NCI-H187 (cell line): ENCODE data around the gene FAM98C.
"Not testable (repeated sequence)": the region's sequence is repeated elsewhere in the genome, so short reads cannot be mapped to it uniquely, and the experiment has no call there.

Experiments
- DNase-seq, 2 experiments: peaks; one replicate each; lab custom pipeline; 2025; lab: John Stamatoyannopoulos, UW

The FAM98C gene

DNA sequence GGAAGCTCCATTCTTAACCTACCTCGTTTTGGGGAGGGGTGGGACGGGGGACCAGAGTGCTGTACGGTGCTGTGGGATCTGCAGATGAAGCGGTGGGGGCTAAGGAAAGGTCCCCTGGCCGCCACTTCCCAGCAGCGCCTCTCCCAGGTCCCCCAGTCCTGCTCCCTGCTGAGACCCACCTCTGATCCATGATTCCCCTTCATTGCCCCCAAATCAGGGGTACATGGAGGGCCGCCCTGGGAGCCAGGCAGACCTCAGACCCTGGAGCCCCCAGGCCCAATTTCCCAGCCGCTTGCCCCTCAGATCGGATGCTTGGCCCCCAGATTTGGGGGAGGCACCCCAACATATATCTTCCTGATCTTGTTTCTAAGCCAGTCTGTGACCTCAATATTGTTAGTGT lies 3.8 kb upstream of the FAM98C start:
- DNase-seq = no peak

DNA sequence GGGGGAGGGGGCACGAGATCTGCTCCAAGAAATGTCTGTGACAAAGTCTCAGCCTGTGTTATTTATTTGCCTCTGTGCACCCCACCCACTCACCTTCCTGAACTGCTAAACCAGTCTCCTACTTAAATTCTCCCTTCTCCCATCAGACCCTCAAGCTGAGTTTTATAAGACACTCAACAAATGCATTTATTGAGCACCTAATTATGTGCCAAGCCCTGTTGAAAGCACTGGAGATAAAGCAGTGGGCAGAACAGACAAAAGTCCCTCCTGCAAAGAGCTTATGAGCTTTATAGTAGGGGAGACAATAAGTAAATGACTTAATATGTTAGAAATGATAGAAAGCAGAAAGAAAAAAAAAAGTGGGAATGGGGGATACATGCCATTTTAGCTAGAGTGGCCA lies 3.4 kb upstream of the FAM98C start:
- DNase-seq = no peak

DNA sequence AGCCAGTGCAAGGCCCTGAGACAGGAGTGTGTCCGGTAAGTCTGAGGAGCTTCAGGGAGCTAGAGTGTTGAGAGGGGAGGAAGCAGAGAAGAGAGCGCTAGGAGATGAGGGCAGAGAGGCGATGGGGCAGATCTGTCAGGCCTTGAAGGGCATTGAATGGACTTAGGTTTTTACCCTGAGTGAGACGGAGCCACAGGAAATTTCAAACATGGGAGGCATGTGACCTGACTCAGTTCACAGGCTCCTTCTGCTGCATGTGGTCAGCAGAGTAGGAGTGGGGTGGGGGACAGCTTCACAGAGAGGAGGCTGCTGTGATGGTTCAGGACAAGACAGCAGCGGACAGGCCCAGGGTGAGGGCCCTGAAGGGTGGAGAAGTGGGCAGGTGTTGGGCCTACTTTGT lies 2.5 kb upstream of the FAM98C start:
- DNase-seq = no peak

DNA sequence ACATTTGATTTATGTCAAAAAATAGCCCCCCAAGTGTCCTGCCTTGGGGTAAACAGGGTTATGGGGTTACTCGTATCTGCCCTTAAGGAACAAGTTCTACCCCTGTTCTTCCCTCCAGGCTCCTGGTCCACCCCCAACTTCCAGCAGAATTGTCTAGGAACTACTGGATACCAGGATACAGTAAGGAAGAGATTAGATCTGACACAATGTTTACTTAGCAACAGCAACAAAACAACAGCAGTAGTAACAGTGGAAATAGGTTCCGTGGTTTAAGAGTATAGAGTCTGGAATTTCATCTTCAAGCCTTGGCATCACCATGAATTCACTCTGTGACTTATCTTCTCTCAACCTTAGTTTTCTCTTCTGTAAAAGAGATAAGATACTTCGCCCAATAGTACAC lies 1.7 kb upstream of the FAM98C start:
- DNase-seq = no peak

DNA sequence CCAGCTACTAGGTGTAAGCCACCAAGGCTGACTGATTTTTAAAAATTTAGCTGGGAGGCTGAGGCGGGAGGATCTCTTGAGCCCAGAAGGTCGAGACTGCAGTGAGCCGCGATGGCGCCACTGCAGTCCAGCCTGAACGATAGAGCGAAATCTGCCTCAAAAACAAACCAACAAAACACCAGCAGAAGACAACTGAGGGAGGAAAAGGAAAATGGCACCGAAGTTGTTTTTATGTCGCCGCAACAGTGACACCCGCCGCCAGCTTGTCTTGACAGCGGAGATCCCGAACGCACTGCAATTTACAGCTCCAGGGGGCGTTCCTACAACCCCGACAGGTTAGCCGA lies 298 bp upstream of the FAM98C start:
- DNase-seq = no peak

DNA sequence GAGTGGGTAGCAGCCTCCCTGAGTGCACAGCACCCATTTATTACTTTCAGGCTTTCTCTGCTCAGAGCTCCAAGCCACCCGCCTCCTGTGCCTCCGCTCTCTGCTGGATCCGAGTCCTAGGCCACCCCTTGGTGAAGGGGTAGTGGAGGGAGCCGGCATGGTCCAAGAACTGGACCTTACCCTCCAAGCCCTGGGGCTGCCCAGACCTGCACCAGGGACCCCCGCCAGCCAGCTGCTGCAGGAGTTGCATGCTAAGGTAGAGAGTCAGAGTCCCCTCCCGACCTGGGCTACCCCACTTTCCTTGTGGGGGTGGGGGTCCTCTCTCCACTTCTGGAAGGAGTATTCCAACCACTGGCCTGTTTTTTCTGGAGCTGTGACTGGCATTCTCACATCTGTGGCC lies 2.0 kb downstream of the FAM98C start:
- DNase-seq = no peak

DNA sequence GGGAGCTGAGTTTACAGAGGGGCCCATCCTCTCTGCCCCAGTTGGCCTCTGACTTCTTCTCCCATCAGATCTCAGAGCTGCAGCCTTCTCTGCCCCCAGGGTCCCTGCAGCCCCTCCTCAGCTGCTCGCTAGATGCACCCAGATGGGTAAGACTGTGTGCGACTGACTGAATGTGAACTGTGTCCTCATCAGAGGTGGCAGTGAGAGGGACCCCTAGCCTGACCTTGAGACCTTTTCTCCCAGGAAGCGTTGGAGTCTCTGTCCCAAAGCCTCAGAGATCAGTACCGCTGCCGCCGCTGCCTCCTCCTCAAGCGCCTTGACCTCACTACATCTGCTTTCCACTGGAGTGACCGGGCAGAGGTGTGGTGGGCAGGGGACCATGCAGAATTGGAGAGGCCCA lies 2.4 kb downstream of the FAM98C start:
- DNase-seq = no peak

DNA sequence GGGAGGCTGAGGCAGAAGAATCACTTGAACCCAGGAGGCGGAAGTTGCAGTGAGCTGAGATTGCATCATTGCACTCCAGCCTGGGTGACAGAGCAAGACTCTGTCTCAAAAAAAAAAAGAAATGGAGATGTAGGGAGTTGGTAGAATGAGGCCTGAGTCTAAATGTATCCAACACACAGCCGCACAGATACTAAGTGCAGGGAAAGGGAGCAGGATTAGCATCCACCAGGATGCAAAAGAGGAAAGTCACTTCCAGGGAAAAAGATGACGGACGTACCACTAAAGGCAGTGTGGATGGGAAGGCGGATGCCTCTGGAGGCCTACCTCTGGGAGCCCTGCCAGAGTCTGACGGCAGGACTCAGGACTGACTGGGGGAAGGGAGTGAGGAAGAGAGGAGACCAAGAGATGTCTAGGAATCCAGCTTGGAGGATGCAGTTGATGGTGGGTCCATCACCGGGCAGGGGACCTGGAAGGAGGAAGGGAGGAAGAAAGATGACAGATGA lies 6.8 kb downstream of the FAM98C start:
- DNase-seq = no peak

DNA sequence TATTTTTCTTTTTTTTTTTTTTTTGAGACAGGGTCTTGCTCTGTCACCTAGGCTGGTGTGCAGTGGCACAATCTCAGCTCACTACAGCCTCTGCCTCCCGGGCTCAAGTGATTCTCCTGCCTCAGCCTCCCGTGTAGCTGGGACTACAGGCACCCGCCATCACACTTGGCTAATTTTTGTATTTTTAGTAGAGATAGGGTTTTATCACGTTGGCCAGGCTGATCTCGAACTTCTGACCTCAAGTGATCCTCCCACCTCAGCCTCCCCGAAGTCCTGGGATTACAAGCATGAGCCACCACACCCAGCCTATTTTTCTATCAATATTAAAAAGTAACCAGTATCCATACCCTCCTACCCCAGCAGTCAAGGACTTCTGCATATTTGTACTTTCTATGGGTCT lies 7.5 kb downstream of the FAM98C start:
- not testable (repeated sequence) for DNase-seq

DNA sequence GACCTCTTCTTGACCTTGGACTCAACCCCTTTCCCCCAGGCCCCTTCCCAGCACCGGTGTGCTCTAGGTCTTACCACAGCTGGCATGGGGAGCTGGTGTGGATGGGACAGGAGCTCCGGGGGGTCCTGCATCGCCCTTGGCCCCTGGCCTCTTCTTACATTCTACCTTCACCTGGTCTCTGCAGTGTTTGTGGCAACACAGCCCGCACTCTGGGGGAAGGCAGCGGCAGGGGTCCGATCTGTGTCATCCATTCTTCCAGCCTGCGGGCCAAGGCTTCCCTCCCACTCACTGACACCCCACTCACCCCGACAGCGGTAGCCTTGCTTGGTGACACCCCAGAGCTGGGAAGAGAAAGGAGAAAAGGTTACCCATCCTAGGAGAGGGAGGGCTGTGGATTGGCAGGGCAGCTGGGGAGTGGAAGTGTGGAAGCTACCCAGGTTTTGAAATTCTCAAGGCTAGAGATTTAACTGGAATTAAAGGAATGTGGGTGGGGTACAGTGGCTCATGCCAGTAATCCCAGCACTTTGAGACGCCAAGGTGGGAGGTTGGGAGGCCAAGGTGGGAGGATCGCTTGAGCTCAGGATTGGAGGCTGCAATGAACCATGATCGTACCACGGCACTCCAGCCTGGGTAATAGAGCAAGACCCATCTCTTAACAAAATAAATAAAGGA lies 8.3 kb downstream of the FAM98C start:
- no peak for DNase-seq

DNA sequence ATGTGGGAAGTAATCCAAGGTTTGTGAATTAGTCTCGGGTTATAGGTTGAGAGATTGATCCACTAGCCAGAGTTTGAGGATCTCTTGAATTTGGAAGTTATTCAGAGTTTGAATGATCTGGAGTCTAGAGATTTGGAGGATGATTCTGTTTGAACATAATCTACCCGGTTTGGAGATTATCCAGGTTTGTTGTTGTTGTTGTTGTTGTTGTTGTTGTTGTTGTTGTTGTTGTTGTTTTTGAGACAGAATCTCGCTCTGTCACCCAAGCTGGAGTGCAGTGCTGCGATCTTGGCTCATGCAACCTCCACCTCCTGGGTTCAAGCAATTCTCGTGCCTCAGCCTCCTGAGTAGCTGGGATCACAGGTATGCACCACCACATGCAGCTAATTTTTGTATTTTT lies 9.0 kb downstream of the FAM98C start:
- DNase-seq = not testable (repeated sequence)

DNA sequence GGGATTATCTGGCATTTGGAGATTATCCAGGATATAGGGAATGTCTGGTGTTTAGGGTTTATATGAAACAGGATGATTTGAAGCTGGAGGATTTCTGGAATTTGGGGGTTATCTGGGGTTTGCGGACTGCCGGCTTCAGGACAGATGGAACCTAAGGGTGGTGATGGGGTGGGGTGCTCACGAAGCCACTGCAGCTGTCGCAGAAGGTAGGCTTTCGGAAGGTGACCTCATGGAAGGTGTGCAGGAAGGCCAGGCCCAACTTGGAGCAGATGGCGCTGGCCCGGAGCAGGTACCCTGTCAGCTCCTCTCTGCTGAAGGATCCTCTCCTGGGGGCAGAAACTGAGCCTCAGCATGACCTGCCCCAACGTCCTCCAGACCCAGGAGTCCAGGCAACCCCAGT lies 9.6 kb downstream of the FAM98C start:
- DNase-seq = no peak

DNA sequence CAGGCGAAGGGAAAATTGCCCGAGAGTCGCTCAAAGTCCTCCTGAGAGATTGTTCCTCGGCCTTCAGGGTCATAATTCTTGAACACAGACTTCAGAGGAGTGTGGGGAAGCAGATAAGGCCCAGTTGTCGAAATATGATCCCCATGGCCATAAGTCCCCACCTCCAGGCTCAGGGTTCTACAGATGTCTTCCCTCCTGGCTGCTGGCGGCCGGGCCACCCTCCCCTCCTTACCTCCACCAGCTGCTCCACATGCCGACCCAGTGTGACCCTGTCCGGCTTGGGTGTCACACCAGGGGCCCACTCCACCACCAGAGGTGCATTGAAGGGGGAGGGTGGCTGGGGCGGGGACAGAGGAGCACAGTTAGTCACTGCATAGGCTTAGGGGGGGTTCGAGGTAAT lies 10.1 kb downstream of the FAM98C start:
- DNase-seq = no peak

DNA sequence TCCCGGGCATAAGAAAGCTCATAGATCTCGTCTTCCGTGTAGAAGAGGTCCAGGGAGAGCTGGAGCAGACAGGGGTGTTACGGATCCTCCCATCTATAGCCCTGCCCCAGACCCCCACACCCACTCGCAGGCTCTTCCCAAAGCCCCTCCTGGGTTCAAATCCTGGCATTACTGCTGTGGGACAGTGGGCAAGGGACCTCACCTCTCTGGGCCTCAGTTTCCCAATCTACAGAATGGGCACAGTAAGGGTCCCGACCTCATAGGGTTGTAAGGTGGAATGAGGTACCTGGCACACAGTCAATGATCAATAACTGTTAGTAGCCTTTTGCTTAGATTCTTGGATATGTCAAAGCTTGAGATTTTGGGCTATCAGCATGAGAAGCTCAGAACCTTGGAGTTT lies 10.5 kb downstream of the FAM98C start:
- DNase-seq = no peak

DNA sequence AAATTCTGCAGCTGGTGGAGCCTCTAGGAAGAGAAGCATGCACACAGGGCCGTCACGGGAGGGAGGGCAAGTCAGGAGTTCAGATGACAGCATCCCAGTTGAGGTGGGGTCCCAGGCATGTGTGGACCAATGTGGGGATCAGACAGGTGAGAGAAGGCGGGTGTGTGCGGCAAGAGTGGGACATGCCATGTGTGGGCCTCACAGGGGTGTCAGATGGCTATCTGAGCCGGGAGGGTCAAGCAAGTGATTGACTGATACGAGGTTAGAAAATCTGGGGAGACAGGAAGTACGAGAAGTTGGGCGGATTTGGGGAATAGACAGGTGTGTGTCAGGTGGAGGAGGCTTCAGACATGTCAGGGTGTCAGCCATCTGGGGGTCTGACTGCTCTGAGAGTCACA lies 14.3 kb downstream of the FAM98C start:
- no peak for DNase-seq

DNA sequence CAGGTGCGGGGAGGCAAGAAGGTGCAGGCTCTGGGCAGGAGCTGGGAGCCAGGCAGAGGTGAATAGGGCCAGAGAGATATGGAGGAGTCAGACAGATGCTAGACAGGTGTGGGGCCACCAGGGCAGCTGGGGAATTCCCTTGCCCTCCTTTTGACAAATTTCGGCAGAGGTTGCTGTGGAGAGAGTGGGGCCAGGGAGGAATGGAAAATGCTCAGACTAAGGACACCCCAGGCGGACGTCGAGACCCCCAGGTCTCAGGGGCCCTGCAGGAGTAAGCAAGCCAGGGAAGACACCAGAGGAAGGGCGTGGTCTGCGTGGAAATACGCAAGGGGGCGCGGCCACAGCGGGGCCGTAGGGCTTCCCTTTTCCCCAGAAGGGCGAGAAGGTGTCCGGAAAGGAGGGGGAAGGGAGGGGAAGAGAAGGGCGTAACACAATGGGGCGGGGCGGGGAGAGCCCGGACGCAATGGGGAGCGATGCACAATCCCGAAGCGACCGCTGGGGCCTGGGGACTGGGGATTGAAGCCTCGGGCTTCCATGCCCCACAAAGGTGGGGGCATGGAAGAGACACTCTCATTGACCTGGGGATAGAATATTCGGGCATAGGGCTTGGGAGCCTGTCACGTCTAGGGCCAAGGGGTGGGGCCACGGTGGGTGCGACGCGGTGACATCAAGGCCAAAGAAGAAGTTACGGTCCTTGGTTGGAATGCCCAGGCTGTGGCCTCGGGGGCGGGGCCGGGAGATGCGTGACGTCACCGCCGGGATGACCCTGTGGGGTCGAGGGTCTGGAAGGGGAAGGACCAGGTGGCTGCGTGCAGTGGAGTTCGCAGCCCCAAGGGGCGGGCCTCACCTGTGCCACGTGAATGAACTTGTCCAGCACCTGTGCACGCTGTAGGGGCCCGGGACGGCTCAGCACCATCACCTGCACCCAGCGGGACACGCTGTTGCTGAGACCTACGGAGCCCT lies 14.9 kb downstream of the FAM98C start:
- no peak for DNase-seq

DNA sequence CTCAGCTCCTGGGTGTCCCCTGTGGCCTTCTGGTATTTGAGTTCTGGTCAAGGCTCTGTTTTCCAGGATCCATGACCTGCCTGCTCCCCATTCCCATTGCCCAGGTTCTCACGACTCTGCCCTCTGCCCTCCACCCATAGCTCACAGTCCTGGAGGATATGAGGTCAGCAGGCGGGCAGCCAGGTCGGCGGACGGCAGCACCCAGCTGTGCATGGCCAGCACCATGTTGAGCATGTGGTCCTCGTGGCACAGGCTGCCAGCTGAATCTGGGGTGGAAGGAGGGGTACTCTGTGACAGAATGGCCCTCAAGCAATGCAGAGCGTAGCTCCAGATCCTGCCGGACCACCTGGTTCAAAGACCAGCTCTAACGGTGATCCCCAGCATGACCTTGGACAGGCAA lies 18.0 kb downstream of the FAM98C start:
- no peak for DNase-seq

DNA sequence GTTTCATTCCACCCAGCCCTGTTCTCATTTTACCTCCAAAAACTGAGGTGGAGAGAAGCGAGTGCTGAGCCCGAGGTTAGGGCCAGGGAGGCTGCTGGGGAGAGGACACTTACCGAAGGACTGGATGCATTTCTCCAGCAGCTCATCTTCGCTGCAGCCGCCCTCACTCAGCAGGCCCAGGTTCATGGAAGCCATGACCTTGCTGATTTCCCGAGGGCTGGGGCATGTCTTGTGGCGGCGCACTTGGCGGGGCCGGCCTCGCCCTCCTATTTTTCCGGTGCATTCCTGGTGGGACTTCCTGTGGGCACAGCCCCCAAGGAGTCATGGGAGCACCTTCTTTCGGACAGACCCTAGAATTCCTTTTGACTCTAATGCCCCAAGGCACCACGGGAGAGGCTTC lies 19.0 kb downstream of the FAM98C start:
- DNase-seq = no peak

DNA sequence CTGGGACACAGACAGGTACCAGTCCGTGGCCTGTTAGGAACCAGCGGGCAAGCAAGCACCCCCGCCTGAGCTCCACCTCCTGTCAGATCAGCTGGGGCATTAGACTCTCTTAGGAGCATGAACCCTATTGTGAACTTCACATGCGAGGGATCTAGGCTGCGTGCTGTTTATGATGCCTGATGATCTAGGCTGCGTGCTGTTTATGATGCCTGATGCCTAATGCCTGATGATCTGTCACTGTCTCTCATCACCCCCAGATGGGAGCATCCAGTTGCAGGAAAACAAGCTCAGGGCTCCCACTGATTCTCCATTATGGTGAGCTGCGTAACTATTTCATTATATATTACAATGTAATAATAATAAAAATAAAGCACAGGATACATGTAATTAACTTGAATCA lies 19.5 kb downstream of the FAM98C start:
- no peak for DNase-seq

DNA sequence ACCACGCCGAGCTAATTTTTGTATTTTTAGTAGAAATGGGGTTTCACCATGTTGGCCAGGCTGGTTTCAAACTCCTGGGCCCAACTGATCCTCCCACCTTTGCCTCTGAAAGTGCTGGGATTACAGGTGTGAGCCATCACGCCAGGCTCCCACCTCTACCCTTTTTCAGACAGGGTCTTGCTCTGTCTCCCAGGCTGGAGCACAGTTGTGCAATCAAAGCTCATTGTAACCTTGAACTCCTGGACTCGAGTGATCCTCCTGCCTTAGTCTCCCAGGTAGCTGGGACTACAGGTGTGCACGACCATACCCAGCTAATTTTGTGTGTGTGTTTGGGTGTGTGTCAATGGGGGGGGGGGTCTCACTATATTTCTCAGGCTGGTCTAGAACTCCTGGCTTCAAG lies 21.4 kb downstream of the FAM98C start:
- DNase-seq = no peak

DNA sequence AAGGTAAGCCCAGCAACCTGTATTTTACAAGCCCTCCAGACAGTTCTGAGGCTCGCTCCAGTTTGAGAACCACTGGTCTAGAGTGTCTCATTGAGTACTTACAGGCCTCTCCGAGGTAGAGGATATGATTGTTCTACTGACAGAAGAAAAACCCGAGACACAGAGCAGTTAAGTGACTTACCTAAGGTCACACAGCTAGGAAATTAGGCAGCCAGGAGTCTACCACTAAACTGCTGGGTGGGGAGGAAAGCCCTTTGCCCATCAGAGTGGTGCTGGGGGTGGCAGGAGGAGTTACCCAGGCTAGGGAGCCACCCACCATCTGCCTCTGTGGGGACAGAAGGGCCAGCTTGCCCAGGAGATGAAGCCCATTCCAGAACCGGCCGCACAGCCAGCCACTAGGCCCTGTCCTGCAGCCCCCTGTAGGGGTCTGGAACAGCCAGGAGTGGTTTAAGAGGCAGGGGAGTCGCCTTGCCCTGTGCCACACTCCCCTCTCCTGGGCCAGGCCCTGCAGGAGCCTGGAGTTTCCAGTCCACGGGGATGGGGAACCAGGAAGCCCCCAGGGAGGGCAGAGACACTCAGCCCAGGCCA lies 22.4 kb downstream of the FAM98C start:
- no peak for DNase-seq

DNA sequence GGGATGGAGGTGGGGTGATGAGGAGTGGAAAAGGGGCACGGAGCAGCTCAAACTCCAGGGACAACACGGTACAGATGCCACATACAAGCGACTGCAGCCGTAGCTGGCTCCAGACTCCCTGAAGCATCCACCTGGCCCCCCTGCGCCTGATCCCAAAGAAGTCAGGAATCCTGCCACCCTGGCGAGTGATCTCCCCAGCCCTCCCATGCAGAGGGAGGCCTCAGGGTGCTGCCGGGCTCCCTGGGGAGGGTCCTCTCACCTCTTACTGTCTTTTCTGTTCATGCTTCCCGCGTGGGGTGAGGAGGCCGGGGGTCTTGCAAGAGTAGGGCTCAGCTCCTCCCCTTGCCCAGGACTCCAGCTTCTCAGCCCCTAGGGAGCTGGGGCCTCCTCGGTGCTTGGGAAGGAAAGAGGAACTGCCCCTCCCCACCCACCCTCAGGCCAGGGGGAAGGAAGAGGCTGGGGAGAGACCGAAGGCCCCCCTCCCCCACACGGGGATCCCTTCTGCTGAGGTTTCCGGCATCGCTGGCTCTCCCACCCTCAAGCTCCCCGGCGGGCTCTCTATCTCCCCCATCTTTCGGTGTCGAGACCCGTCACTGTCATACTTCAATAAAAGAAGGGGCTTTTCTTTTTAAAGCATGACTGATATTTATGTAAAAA lies 23.0 kb downstream of the FAM98C start, which contains the start of gene RASGRP4:
Gene RASGRP4, minus strand, starts transcription at position 410 of the 657 bp plus-strand sequence. Its CDS starts 128 bp downstream, at position 282.
- no peak for DNase-seq
